ENCODE results near the gene C1QTNF9B. TPM values are rescaled to one million over a fixed set of nuclear protein-coding genes. Genes with fewer than 3 reads are reported as not detected.

The C1QTNF9B gene
- total and polyA plus RNA-seq, 2 experiments from 2014 or later = 0.27 to 0.28 TPM

- Histone ChIP-seq H3F3A (replicated peaks; ENCODE audit: low read depth) (no peaks in the 10 kb centered on the region), H3K4me2 (no peak overlapping the region), H3K27me3 (ENCODE audit: insufficient read depth) (no peaks in the 10 kb centered on the region), H3K4me3 (no peak overlapping the region), H4K20me1 (replicated peaks; ENCODE audit: insufficient read depth) (no peaks in the 10 kb centered on the region), H3K9me2 (ENCODE audit: insufficient read depth) (no peaks in the 10 kb centered on the region), H3K4me1 (ENCODE audit: insufficient read depth) (peaks cover 12% of the 10 kb centered on the region), H2AFZ (no peak overlapping the region), H3K27ac (ENCODE audit: low read depth) (no peak overlapping the region), H3K79me2 (replicated peaks; ENCODE audit: insufficient read depth) (no peaks in the 10 kb centered on the region), H3K36me3 (ENCODE audit: insufficient read depth) (no peaks in the 10 kb centered on the region)
- Mint-ChIP-seq H3K27me3 (ENCODE audit: insufficient read depth, low read depth, poor library complexity) (no peaks in the 10 kb centered on the region), H3K36me3 (ENCODE audit: low read depth) (no peaks in the 10 kb centered on the region; the same call in 2 of the 3 replicates), H3K9me3 (peaks cover 2% of the 10 kb centered on the region; the same call in 2 of the 3 replicates), H3K4me1 (peaks cover 19% of the 10 kb centered on the region), H3K27ac (no peak overlapping the region), H3K4me3 (no peak overlapping the region)
- no peak for TF ChIP-seq NANOG (IDR thresholded peaks at IDR 0.05; ENCODE audit: borderline replicate concordance)
- no peak for TF ChIP-seq ZNF114 (CRISPR knock-in tag; IDR thresholded peaks at IDR 0.05)
- TF ChIP-seq REST (IDR thresholded peaks at IDR 0.05; ENCODE audit: unreplicated experiment) = no peak
- TF ChIP-seq ETS1 (IDR thresholded peaks at IDR 0.05) = no peak
- TF ChIP-seq STAT1 (IDR thresholded peaks at IDR 0.05; ENCODE audit: unreplicated experiment) = no peak
- TF ChIP-seq EZH2 (IDR thresholded peaks at IDR 0.05; ENCODE audit: low read depth, unreplicated experiment) = no peak
- no peak for TF ChIP-seq CTCF (conservative IDR thresholded peaks at IDR 0.05; ENCODE audit: low read depth in 2 of 2)
- no peak for TF ChIP-seq CREB1 (CRISPR knock-in tag; IDR thresholded peaks at IDR 0.05; ENCODE audit: low read depth)
- TF ChIP-seq ZNF331 (CRISPR knock-in tag; IDR thresholded peaks at IDR 0.05; ENCODE audit: low read depth) = no peak
- no peak for TF ChIP-seq POLR2AphosphoS5 (IDR thresholded peaks at IDR 0.05; ENCODE audit: low read depth)
- TF ChIP-seq JUNB (IDR thresholded peaks at IDR 0.05; ENCODE audit: unreplicated experiment) = no peak
- TF ChIP-seq ZNF462 (CRISPR knock-in tag; IDR thresholded peaks at IDR 0.05) = no peak
- TF ChIP-seq EZH2phosphoT487 (IDR thresholded peaks at IDR 0.05; ENCODE audit: unreplicated experiment) = no peak
- DNase-seq (ENCODE audit: low spot score) = no peak
- ATAC-seq = no peak
These were observed 21.7 kb upstream of the C1QTNF9B start for GRCh38 chr13:23919006-23919405.

Measured in GM23338 (cell line).